ENCODE results near the gene CCND1. TPM values are rescaled to one million over a fixed set of nuclear protein-coding genes. Genes with fewer than 3 reads are reported as not detected.
A peak's percentile ranks its signal among the peaks of the same experiment; 100 is the strongest.

Gene CCND1
- total RNA-seq, 1 experiment from 2014 or later: 372 TPM

DNA sequence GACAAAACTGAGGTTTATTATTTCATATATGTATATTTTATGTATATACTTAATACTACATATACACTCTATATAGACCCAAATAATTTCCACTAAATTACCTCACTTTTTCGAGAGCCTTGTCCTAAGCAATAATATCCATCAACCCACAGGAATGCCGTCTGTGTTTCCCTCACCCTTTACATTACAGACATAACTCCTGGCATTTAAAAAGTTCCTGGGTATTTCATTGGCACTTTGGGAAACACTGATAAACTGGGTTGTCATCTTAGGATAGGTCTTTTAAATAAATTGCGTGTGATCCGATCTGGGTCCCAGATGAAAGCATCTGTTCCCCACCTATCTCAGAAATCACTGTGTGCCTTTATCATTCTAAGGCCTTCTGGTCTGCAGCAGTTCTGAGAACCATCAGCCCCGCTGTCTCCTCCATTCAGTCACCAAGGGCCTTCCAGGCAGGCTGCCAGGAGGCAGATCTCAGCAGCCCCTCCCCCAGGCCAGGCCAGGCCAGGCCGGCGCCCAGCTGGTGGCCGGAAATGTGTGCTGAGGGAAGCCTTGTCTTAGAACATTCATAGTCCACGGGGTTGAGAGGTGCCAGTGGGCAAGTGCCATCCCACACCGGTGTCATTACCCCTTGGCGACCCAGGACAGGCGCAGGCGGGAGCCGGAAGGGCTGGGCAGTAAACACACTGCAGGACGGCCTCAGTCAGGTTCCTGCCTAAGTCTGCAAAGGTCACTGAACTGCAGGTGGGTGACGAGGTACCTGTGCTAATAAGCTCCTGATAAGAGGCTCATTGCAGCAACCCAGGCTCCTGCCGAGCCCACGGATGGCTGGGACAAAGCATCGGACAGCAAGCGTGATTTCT is 59.6 kb downstream of the CCND1 start:
- no peak overlapping the region for H2BK5ac ChIP-seq (ENCODE audit: insufficient read length, low read length)
- peak overlapping the region; percentile 59 for H3K27ac ChIP-seq (ENCODE audit: insufficient read length, low read depth, low read length)
- Mint-ChIP-seq H3K27ac (peak overlapping the region; percentile 67 to 94 (median 93); a peak in 6 of 7 replicates), H3K27me3 (ENCODE audit: low read depth) (peaks cover 20% of the 10 kb centered on the region), H3K4me1 (peaks cover 26 to 27% of the 10 kb centered on the region in 2 experiments), H3K36me3 (ENCODE audit: insufficient read depth in 1 of 3, low read depth in 3 of 3) (peaks cover 0 to 9% (median 6%) of the 10 kb centered on the region in 3 experiments; a peak in 5 of 7 replicates), H3K4me3 (peak overlapping the region; percentile 59 to 70), H3K9me3 (no peaks in the 10 kb centered on the region)
- no peak overlapping the region for H3K56ac ChIP-seq (ENCODE audit: insufficient read length, low read depth, low read length)
- H3K27me3 ChIP-seq (ENCODE audit: insufficient read depth, low read length): peaks cover 2% of the 10 kb centered on the region; the same call in 1 of the 2 replicates
- no peak overlapping the region for H4K5ac ChIP-seq (ENCODE audit: insufficient read length, low read depth, low read length)
- 0 out of 2 replicates have a peak overlapping the region, but pooled peaks have one; percentile 7 for H3K14ac ChIP-seq (ENCODE audit: insufficient read depth, low read length)
- H3K4me1 ChIP-seq (ENCODE audit: insufficient read depth, low read length): peaks cover 3% of the 10 kb centered on the region; the same call in 1 of the 2 replicates
- H4K8ac ChIP-seq (replicated peaks; ENCODE audit: insufficient read length, low read depth, low read length): no peak overlapping the region
- no peak overlapping the region for H4K91ac ChIP-seq (ENCODE audit: insufficient read length, low read depth, low read length)
- no peaks in the 10 kb centered on the region for H3K9me3 ChIP-seq (ENCODE audit: control insufficient read depth, low read depth, low read length)
- no peak overlapping the region for H3K9ac ChIP-seq (ENCODE audit: extremely low read depth, insufficient read length, low read length)
- no peak overlapping the region for H2BK20ac ChIP-seq (ENCODE audit: low read depth, low read length, poor library complexity, severe bottlenecking)
- H3T11ph ChIP-seq (ENCODE audit: low read length): no peak overlapping the region
- no peak overlapping the region for H2BK120ac ChIP-seq (ENCODE audit: low read depth, low read length, poor library complexity, severe bottlenecking)
- DNase-seq: peak; percentile 92
- no peak overlapping the region for H2AK5ac ChIP-seq (ENCODE audit: insufficient read length, low read length)
- H3K23me2 ChIP-seq (ENCODE audit: insufficient read length, low read depth, low read length, poor library complexity, severe bottlenecking): peaks cover 22% of the 10 kb centered on the region
- no peak overlapping the region for H2BK15ac ChIP-seq (ENCODE audit: low read depth, low read length)
- H2BK12ac ChIP-seq (ENCODE audit: insufficient read length, low read depth, low read length): no peak overlapping the region
- H4K20me1 ChIP-seq (ENCODE audit: control insufficient read depth, insufficient read depth, insufficient read length): no peaks in the 10 kb centered on the region
- H3K4me2 ChIP-seq (ENCODE audit: insufficient read depth, insufficient read length, low read length): peak overlapping the region; percentile 38
- H3K79me2 ChIP-seq (ENCODE audit: insufficient read depth, low read length): no peaks in the 10 kb centered on the region
- H3K79me1 ChIP-seq (ENCODE audit: insufficient read depth, low read depth, low read length, poor library complexity, severe bottlenecking): no peaks in the 10 kb centered on the region
- TF ChIP-seq, protein P1, sequence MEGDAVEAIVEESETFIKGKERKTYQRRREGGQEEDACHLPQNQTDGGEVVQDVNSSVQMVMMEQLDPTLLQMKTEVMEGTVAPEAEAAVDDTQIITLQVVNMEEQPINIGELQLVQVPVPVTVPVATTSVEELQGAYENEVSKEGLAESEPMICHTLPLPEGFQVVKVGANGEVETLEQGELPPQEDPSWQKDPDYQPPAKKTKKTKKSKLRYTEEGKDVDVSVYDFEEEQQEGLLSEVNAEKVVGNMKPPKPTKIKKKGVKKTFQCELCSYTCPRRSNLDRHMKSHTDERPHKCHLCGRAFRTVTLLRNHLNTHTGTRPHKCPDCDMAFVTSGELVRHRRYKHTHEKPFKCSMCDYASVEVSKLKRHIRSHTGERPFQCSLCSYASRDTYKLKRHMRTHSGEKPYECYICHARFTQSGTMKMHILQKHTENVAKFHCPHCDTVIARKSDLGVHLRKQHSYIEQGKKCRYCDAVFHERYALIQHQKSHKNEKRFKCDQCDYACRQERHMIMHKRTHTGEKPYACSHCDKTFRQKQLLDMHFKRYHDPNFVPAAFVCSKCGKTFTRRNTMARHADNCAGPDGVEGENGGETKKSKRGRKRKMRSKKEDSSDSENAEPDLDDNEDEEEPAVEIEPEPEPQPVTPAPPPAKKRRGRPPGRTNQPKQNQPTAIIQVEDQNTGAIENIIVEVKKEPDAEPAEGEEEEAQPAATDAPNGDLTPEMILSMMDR (conservative IDR thresholded peaks at IDR 0.05): no peak
- no CpG with 5 or more reads among the region's 20 CpGs for WGBS (ENCODE audit: extremely low coverage, insufficient read length, low lambda C conversion rate)
- H3K23ac ChIP-seq (ENCODE audit: insufficient read length, low read depth, low read length): no peak overlapping the region
- no peak overlapping the region for H3K18ac ChIP-seq (ENCODE audit: insufficient read length, low read depth, low read length)
- no peak overlapping the region for H3K4ac ChIP-seq (ENCODE audit: low read depth, low read length)
- no peak overlapping the region for H2AFZ ChIP-seq (ENCODE audit: low read length)
